ENCODE data around the gene KLHL15.
"Not testable (repeated sequence)": the region's sequence is repeated elsewhere in the genome, so short reads cannot be mapped to it uniquely, and the experiment has no call there.

The KLHL15 gene

GRCh38 chrX:24017674-24018073, 9.3 kb downstream of the KLHL15 start:
- no peak for DNase-seq

GRCh38 chrX:24014388-24015018, 12.5 kb downstream of the KLHL15 start:
- DNase-seq: no peak

- no peak for DNase-seq
Observed at GRCh38 chrX:24012266-24012665, 14.7 kb downstream of the KLHL15 start.

- no peak for DNase-seq
Observed at GRCh38 chrX:24005867-24006266, 21.1 kb downstream of the KLHL15 start.

- no peak for DNase-seq
Observed at GRCh38 chrX:24005028-24005427, 22.0 kb downstream of the KLHL15 start.

GRCh38 chrX:24002792-24003191, 24.2 kb downstream of the KLHL15 start:
- no peak for DNase-seq

- DNase-seq: no peak
Observed at GRCh38 chrX:24002167-24002566, 24.8 kb downstream of the KLHL15 start.

GRCh38 chrX:23999671-24000070, 27.3 kb downstream of the KLHL15 start:
- DNase-seq: no peak

GRCh38 chrX:23993012-23993633, 33.9 kb downstream of the KLHL15 start:
- DNase-seq: no peak

GRCh38 chrX:23992431-23992830, 34.6 kb downstream of the KLHL15 start:
- DNase-seq: no peak

- no peak for DNase-seq
Observed at GRCh38 chrX:23990455-23990854, 36.5 kb downstream of the KLHL15 start.

GRCh38 chrX:23989689-23990088, 37.3 kb downstream of the KLHL15 start:
- DNase-seq: no peak

GRCh38 chrX:23982891-23983290, 44.1 kb downstream of the KLHL15 start:
- no peak for DNase-seq

GRCh38 chrX:23981711-23982110, 45.3 kb downstream of the KLHL15 start:
- no peak for DNase-seq

GRCh38 chrX:23981222-23981621, 45.8 kb downstream of the KLHL15 start:
- no peak for DNase-seq

GRCh38 chrX:23980011-23980441, 47.0 kb downstream of the KLHL15 start:
- DNase-seq: no peak

GRCh38 chrX:23978491-23978890, 48.5 kb downstream of the KLHL15 start:
- DNase-seq: no peak

GRCh38 chrX:23965630-23966029, 61.4 kb downstream of the KLHL15 start:
- DNase-seq: not testable (repeated sequence)

GRCh38 chrX:23964191-23964590, 62.8 kb downstream of the KLHL15 start:
- no peak for DNase-seq

GRCh38 chrX:23959781-23960180, 67.2 kb downstream of the KLHL15 start:
- no peak for DNase-seq

- no peak for DNase-seq
Observed at GRCh38 chrX:23954396-23954795, 72.6 kb downstream of the KLHL15 start.

- DNase-seq: no peak
Observed at GRCh38 chrX:23953908-23954269, 73.1 kb downstream of the KLHL15 start.

GRCh38 chrX:23952984-23953907, 73.7 kb downstream of the KLHL15 start:
- no peak for DNase-seq

- no peak for DNase-seq
Observed at GRCh38 chrX:23952391-23952790, 74.6 kb downstream of the KLHL15 start.

Measured in NCI-H2107 (cell line).